ENCODE data around the gene TTC38.
A peak's percentile ranks its signal among the peaks of the same experiment; 100 is the strongest.
"Not testable (repeated sequence)": the region's sequence is repeated elsewhere in the genome, so short reads cannot be mapped to it uniquely, and the experiment has no call there.

The TTC38 gene

DNA sequence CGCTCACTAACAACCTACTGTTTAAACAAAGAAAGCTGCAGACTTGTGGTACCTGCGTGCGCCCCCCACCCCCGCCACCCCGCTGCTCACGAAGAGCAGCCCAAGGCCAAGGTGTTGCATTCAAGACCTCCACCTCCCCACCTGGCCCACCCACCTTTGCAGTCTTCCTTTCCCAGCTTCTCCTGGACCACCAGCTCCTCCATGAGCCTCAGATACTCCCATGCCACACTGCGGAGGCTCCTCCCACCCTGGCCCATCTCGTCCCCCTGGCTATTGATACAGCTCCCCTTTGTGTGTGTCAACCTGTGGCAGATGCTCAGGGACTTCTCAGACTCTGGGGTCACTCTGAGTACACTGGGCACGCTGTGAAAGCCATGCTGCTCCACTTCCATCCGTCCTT, 21.6 kb upstream of the TTC38 start:
- no peak for DNase-seq (ENCODE audit: low spot score)

GRCh38 chr22:46247443-46247975, 20.3 kb upstream of the TTC38 start:
- DNase-seq (ENCODE audit: low spot score): no peak

GRCh38 chr22:46250035-46250782, 17.6 kb upstream of the TTC38 start, which contains the start of gene CDPF1:
CDPF1 (minus strand) TSS chr22:46250293; CDS start chr22:46248284, 2,009 bp downstream.
- peak; percentile 86 for DNase-seq (ENCODE audit: low spot score)

GRCh38 chr22:46250783-46251125, 17.1 kb upstream of the TTC38 start:
- peak; percentile 4 for DNase-seq (ENCODE audit: low spot score)

- peak; percentile 62 for DNase-seq (ENCODE audit: low spot score)
Measured at GRCh38 chr22:46251266-46251665, 16.5 kb upstream of the TTC38 start.

GRCh38 chr22:46251816-46252380, 15.9 kb upstream of the TTC38 start:
- DNase-seq (ENCODE audit: low spot score): peak; percentile 32

DNA sequence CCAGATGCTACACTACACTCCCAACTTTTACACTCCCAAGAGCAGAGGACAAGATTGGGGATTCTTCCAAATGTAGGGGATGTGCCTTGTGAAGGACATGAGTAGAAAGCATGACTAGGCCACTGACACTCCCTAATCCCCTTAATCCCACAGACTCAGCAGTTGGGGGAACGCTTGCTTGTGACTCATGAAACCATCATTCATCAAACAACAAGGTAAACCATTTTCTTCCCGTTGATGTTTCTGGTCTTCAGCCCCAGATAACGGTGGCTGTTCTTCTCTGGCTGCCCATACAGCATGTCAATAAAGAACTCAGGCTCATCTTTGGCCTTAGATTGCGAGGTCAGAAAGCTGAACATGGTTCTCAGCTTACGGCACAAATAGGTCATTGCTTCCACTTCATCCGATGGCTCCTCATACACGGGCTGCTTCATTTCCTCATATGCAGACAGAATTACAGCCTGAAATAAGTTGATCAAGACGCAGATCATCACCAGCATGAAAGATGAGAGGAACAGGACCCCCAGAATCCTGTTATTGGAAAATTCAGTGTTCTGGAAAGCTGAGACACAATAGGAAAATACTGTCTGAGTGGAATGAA, 11.3 kb upstream of the TTC38 start:
- peak; percentile 87 for DNase-seq (ENCODE audit: low spot score)

GRCh38 chr22:46259374-46259773, 8.4 kb upstream of the TTC38 start:
- DNase-seq (ENCODE audit: low spot score): no peak

DNA sequence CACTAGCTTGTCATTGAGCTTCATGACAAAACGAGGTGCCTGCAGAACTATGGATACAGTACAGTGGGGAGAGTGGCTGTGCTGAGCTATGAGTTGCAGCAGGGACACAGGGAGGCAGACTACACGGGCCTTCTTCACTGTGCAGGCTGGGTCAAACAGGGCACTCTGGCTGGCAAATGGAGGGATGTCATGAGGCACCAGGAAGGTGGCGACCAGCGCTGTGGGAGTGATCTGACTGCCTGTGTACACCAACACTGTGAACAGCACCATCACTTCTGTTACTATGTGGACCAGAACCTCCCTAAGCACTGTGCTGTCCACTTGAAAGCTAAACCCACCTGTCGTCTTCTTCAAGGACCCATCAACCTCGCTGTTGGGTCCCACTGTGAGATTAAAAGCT, 7.8 kb upstream of the TTC38 start:
- DNase-seq (ENCODE audit: low spot score): no peak

GRCh38 chr22:46262449-46263215, 5.2 kb upstream of the TTC38 start:
- no peak for DNase-seq (ENCODE audit: low spot score)

DNA sequence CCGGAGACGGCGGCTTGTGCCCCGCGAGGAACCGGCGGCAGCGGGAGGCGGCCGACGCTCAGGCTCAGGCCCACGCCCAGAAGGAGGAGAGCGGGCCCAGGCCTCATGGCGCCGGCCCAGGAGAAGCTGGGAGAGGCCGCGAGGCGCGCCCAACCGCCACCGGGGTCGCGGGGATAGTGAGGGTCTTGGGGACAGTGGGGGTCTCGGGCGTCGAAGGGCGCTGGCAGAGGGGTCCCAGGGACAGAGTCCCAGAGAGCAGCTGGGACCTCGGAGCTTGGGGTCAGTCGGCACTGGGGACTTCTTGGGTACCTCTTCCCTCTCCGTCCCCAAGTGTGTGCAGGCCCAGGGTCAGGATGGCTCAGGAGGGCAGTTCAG, 4.6 kb upstream of the TTC38 start, which contains the start of gene PKDREJ:
TSS of gene PKDREJ (minus strand) at position 128 of the 375 bp plus-strand sequence. CDS start at position 107, 21 bp downstream.
- DNase-seq (ENCODE audit: low spot score): no peak

DNA sequence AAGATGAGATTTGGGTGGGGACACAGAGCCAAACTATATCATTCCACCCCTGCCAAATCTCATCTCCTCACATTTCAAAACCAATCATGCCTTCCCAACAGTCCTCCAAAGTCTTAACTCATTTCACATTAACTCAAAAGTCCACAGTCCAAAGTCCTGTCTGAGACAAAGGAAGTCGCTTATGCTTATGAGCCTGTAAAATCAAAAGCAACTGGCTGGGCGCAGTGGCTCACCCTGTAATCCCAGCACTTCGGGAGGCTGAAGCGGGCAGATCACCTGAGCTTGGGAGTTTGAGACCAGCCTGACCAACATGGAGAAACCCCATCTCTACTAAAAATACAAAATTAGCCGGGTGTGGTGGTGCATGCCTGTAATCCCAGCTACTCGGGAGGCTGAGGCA, 3.3 kb upstream of the TTC38 start:
- DNase-seq (ENCODE audit: low spot score): not testable (repeated sequence)

- not testable (repeated sequence) for DNase-seq (ENCODE audit: low spot score)
Measured at GRCh38 chr22:46265627-46266026, 2.2 kb upstream of the TTC38 start.

GRCh38 chr22:46269564-46269963, 1.8 kb downstream of the TTC38 start:
- no peak for DNase-seq (ENCODE audit: low spot score)

DNA sequence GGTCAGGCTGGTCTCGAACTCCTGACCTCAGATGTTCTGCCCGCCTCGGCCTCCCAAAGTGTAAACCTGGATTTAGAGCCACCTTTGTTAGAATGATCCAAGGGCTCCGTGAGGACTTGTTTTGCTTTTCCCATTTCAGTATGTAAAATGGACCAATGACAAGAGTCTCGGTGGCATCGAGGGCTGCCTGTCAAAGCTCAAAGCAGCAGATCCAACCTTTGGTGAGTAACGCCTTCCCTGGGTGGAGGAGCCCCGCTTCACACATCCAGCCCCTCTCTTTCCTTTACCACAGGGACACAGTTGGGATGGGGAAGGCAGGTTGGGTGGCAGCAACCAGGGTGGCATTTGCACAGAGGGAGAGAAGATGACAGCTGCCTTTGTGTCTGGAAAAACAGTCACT, 4.4 kb downstream of the TTC38 start:
- DNase-seq (ENCODE audit: low spot score): no peak

DNA sequence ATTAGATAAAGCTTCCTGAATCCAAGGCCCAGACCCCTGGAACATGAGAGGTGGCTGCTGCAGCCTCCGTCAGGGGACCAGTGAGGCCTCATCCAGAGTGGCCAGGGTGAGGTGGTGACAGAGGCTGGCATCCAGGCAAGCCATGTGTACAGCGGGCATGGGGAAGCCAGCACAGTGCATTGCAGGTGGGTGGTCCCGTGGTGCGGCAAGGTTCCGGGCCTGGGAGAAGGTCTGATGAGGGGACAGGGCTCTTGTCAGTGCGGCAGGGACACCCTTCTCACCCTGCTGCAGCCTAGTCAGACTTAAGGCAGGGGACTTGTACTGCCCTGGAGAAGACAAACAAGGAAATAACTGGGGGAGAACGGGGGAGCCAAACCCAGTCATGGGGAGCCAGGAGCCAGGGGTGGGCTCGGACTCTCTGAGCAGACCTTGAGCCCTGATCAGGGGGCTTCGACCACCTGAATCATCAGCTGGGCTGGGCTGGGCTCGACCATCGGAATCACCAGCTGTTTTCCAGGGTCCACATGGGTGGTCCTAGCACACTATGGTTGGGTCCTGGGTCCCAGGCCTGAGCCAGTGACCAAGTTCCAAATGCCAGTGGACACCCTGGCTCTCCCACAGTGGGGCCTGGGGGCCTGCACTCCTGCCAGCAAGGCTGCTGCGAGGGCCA, 5.1 kb downstream of the TTC38 start:
- DNase-seq (ENCODE audit: low spot score): no peak

- no peak for DNase-seq (ENCODE audit: low spot score)
Measured at GRCh38 chr22:46273432-46274148, 5.8 kb downstream of the TTC38 start.

DNA sequence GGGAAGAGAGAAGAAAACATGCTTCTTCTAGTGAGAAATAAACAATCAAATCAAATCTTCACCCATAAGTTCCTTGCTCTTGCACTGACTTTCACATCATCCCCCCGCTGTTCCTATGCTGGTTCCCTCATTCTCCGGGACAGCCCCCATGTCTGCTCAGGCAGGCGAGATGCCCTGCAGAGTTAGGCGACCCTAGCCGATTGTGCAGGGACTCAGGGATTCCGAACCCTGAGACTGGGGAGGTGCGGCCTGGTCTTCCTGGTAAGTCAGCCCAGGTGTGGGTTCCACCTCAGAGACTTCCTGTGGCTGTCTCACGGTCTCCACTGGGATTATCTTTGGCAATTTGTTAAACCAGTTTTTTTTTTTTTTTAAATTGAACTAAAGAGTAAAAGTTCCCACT, 6.6 kb downstream of the TTC38 start:
- no peak for DNase-seq (ENCODE audit: low spot score)

GRCh38 chr22:46275455-46276122, 7.8 kb downstream of the TTC38 start:
- no peak for DNase-seq (ENCODE audit: low spot score)

- DNase-seq (ENCODE audit: low spot score): no peak
Measured at GRCh38 chr22:46276563-46276962, 8.8 kb downstream of the TTC38 start.
